GM18867 (cell line): ENCODE measurements around the gene HPRT1.

Experiments
- ATAC-seq: cut with Tn5 transposase; IDR thresholded peaks from one replicate; pipeline ENCODE4 v1.9.1; 2021; ENCODE audit warnings: mild to moderate bottlenecking, moderate library complexity; ENCODE audit not compliant: unreplicated experiment

HPRT1 gene

DNA sequence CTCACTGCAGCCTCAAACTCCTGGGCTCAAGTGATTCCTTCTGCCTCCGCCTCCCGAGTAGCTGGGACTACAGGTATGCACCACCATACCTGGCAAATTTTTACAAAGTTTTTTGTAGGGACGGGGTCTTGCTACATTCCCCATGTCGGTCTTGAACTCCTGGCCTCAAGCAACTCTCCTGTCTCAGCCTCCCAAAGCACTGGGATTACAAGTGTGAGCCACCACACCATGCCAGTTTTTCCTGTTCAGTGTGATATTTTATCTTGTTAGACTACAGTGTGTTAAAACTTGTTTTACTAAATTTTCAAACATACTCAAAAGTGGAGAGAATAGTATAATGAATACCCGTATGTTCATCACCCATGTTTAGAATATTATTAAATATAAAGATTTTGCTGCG is 12.1 kb downstream of the HPRT1 start:
- ATAC-seq = no peak

DNA sequence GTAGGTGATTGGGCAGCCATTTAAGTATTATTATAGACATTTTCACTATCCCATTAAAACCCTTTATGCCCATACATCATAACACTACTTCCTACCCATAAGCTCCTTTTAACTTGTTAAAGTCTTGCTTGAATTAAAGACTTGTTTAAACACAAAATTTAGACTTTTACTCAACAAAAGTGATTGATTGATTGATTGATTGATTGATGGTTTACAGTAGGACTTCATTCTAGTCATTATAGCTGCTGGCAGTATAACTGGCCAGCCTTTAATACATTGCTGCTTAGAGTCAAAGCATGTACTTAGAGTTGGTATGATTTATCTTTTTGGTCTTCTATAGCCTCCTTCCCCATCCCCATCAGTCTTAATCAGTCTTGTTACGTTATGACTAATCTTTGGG is 16.3 kb downstream of the HPRT1 start:
- ATAC-seq = no peak

DNA sequence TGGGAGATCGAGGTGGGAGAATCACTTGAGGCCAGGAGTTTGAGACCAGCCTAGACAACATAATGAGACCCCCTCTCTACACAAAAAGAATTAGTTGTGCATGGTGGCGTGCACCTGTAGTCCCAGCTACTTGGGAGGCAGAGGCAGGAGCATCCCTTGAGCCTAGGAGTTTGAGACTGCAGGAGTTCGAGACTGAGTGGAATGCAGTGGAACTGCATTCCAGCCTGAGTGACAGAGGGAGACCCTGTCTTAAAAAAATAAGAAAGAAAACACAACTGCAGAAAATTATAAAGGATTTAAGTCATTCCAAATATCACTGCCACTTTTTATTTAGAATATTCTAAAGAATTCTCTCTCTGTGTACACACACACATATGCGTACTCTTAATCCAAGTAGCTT is 18.4 kb downstream of the HPRT1 start:
- no peak for ATAC-seq

DNA sequence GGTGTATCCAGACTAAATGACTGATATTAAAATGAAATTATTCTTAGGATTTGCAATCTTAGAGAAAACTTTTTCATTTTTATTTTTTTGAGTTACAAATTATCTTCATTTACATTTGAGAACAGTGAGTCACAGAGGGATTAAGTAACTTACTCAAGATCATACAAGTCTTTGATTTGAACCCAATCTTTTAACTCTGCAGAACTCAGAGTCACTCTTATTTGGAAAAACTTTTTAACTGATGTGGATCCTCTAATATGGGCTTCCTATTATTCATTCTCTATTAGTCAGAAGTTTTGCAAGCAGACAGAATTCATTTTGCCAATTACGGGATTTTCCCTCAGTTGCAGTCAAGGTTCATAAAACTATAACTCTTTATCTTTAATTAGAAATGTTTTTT is 20.1 kb downstream of the HPRT1 start:
- ATAC-seq = no peak

DNA sequence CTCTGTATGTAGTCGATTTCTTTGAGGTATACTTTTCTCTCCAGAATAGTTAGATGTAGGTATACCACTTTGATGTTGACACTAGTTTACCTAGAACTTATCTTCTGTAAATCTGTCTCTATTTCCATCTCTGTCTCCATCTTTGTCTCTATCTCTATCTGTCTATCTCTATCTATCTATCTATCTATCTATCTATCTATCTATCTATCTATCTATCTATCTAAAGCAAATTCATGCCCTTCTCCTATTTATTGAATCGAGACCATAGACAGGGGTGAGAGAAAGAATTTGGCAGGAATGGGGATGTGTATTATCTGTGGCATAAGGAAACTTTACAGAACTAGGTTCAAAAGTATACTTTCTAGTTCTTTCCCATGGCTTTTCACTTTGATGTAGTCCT is 21.4 kb downstream of the HPRT1 start:
- no peak for ATAC-seq

DNA sequence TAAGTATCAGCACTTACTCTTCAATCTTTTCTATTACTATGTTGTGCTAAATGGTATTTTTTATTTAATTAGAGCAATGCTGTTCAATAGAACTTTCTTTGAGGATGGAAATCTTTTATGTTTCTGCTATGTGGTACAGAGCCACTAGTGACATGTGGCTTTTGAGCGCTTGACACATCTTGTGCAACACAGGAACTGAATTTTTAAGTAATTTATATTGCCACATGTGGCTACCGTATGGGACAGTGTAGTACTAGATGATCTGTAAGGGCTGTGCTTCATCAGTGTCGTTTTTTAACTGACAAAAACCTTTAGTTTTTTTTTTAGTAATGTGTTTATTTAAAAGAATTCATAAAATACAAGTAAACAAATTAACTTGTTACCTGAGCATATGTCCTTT is 22.4 kb downstream of the HPRT1 start:
- no peak for ATAC-seq

DNA sequence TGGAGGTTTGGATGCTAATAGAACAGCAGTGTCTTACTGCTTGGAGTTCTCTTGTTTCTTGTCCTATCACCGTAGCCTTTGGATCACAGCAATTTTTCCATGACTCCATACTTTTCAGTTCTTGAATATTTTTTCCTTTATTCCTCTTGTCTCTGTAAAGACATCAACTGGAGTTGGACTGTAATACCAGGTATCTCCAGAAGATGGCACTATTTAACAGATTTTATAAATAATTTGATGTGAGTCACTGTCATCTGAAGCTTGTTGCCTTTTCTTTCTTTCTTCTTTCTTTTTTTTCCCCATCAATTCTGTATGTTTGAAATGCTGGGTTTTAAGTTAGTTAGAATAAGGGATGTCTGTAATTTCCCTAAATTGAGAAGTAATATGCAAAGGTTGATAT is 24.1 kb downstream of the HPRT1 start:
- no peak for ATAC-seq

DNA sequence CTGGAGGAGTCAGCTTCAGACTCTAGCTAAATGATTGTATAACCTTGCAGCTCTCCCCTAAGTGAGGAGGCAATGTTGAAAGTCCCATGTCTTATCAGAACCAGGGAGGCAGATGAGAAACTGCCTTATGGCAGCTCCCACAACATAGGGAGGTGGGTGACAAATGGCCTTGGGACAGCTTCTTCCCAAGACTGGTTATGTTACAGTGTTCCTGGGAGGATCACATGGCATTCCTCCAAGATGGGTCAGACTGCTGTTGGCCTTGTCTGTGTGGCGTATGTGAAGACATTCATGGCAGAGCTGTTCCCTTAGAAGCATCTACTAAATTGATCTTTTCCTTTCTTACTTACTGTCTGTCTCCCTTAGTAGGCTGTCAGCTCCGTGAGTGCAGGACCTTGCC is 42.0 kb downstream of the HPRT1 start:
- no peak for ATAC-seq

DNA sequence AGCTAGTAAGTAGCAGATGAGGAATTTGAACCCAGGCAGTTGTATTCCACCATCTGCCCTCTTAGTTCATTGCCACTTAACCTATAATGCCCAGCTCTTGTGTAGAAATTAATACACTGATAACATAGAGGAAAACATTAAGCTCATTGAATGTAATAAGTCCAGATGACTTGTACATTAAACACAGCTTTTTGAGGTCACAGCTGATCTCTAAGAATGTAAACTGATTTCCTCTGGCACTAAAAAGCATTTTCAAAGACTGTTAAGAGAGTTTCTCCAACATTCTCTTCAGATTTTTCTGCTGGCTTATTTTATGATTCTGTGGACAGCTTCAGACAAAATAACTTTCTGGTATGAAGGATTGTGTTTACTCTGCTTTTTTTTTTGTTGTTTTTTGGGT is 42.7 kb downstream of the HPRT1 start:
- no peak for ATAC-seq

DNA sequence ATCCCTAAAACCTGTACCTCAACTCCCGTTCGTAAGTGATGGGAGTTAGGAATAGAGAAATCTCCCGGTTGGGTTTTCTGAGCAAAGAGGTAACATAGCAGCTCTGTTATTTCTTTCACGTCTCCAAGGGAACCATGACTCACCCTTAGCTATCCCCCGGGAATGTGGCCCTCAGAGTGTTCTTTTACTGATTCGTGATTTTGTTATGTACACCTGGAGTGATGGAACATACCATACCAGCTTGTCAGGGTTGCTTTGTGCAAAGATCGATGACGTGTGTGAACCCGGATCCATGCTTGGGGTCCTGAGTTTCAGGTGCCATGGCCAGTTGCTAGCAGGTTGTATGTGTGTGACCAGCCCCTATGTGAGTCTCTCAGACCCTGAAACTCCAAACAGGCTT is 52.6 kb downstream of the HPRT1 start:
- no peak for ATAC-seq

DNA sequence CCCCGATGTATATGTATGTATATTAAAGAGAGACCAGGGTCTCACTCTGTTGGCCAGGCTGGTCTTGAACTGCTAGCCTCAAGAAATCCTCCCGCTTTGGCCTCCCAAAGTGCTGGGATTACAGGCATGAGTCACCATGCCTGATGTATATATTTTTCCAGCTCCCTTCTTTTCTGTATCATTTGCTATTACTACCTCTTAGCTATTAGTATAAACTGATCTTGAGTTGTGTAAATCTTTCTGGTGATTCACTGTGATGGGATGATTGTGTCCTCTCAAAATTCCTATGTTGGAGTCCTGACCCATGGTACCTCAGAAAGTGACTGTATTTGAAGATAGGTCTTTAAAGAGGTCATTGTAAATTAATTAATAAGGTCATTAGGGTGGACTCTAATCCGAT is 53.1 kb downstream of the HPRT1 start:
- no peak for ATAC-seq

DNA sequence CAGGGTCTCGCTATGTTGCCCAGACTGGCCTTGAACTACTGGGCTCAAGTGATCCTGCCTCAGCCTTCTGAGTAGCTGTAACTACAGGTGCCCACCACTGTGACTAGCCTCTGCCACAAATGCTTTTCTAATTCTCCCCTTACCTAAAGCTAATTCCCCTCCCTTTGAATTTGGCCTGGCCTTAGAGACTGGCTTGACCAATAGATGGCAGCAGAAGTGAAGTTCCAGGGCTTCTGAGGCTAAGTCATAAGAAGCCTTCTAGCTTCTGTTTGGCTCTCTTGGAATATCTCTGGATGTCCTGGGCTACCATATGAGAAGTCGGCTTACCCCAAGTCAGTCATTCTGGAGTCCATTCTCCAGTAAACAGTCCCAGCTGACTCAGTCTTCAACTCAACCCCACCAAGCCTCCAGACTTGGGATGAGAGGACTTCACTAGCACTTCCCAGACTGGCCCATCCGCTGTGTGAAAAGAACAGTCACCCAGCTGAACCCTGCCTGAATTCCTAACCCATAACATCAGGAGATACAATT is 61.0 kb downstream of the HPRT1 start:
- no peak for ATAC-seq

DNA sequence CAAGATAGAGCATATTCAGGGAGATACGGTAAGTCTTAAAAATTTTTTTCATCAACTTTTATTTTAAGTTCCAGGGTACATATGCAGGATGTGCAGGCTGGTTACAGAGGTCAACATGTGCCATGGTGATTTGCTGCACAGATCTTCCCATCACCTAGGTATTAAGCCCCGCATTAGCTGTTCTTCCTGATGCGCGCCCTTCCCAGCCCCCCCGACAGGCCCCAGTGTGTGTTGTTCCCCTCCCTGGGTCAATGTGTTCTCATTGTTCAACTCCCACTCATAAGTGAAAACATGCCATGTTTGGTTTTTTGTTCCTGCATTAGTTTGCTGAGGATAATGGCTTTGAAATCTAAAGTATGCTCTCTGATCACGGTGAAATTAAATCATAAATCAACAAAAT is 64.2 kb downstream of the HPRT1 start:
- no peak for ATAC-seq

DNA sequence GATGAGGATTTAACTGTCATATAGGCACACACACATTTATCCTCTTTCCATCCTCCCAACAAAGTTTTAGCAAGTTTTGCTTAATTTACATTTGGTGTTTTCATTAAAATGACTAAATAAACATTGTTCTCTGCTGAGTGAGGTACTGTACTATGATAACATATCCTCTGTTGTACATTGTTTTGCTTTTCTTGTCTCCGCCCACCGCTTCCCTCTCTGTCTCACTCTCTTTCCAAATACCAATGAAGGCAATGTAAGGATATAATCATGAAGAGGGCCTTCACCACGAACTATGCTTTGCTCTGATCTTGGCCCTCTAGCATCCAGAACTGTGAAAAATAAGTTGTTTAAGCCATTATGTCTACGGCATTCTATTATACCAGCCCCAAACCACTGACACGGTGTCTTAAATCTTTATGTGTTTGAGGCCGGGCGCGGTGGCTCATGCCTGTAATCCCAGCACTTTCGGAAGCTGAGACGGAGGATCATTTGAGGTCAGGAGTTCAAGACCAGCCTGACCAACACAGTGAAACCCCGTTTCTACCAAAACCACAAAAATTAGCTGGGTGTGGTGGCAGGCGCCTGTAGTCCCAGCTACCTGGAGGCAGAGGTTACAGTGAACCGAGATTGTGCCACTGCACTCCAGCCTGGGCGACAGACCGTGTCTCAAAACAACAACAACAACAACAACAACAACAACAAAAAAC is 65.3 kb downstream of the HPRT1 start:
- ATAC-seq = no peak

DNA sequence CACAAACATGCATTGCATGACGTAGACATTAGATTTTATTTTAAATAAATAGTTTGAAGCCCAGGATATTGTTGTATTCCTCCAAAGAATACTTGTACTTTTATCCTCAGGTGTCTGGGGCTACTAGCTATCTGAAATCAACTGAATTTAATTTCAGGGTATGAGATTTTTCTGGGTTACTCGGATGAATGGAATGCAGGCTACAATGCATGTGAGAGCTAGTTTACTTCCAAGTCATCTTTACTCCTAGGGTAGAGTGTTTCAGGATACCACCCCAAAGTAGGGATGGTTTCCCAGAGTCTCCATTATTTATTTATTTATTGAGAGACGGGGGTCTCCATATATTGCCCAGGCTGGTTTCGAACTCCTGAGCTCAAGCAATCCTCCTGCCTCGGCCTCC is 66.4 kb downstream of the HPRT1 start:
- no peak for ATAC-seq

DNA sequence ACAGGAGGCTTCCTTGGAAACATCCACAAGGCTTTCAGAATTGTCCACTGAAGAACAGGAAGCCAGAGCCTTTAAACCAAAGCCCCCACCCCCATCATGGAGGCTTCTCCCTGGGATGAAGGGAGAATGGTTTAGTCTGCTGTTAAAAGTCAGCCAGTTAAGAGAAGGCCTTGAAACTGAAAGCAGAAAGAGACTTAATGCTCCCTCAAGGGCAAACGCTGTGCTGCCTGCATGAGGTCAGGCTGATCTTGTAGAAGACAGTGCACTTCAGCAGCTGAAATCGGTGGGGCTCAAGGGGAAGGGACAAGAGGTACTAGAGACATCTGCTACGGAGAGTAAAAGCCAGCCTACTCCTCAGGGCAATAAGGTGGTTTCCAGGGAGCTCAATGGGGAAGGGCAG is 69.0 kb downstream of the HPRT1 start:
- peak; percentile 85 for ATAC-seq

DNA sequence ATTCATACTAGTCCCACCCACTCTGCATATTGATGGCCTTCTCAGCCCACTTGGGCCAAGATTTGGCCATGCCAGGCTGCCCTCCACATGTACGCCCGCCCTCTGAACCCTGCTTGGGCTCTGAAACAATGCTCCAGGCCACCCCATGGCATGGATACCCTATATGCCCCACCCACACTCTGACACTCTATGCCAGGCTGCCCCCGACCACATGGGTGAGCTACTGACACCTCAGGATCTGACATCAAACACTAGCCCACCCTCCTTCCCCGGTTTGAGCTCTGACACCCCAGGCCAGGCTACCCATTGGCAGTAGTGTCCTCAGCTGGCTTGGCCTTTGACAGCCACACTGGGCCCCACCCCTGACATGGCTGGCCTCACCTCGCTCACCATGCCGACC is 69.5 kb downstream of the HPRT1 start:
- ATAC-seq = peak; percentile 16

DNA sequence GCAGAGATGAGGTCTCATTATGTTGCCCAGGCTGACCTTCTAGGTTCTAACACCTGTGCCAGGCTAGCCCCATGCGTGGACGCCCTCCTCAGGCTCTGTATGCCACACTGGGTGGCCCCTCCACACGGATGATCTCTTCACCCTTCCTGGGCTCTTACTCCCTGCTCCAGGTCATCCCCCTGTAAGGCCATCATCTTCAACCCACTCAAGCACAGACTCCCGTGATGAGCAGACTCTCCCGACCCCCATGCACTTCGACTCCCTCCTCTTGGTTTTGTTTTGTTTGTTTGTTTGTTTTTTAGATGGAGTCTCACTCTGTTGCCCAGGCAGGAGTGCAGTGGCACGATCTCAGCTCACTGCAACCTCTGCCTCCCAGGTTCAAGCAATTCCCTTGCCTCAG is 70.9 kb downstream of the HPRT1 start:
- ATAC-seq = no peak

DNA sequence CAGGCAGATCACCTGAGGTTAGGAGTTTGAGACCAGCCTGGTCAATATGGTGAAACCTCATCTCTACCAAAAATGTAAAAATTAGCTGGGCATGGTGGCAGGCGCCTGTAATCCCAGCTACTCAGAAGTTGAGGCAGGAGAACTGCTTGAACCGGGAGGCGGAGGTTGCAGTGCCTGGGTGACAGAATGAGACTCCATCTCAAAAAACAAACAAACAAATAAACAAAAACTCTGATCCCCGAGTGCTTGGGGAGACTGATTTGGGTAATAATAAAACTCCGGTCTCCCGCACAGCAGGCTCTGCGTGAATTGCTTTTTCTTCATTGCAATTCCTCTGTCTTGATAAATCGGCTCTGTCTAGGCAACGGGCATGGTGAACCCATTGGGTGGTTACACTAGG is 73.4 kb downstream of the HPRT1 start:
- ATAC-seq = no peak

DNA sequence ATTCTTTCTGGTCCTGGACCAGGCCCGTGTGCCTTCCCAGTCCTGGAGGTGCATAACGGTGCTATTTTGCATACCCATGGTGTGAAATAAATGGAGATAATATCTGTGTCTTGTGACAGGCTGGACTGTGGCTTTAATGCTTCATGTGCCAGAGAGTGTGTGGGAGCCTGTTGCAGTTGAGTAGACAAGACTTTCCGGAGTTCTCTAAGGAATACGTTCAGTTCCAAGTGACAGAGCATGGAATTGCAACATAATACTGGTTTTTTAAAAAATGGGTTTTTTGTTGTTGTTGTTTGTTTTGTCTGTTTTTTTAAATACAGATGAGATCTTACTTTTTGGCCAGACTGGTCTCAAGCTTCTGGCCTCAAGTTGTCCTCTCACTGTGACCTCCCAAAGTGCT is 74.0 kb downstream of the HPRT1 start:
- ATAC-seq = no peak

DNA sequence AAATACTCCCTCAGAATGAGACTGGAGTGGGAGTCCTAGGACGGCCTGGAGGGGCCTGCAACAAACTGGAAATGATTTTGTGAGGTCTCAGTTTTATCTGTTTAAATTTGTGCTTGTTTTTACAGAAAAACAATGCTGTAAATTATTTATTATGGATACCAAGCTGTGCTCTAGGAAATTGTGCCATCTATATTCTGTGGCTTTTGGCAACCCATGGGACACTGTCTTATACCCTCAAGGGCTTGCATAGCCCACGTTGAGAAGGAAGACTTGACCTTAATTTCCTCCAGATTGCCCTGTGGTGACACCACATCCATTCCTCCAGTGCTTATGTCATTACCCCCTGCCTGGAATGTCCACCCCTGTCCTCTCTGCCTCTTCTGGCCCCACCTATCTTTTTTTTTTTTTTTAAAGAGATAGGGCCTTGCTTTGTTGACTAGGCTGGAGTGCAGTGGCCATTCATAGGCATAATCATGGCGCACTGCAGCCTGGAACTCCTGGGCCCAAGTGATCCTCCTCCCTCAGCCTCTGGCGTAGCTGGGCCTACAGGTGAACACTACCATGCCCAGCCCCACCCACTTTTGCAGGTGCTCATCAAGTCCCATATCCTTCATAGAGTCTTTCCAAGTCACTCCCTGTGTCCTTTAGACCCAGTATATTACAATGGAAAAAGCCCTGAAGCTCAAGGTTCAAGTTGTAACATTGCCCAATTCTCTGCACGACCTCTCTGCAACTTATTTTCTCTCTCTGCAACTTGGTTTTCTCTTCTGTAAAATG is 77.4 kb downstream of the HPRT1 start:
- no peak for ATAC-seq

DNA sequence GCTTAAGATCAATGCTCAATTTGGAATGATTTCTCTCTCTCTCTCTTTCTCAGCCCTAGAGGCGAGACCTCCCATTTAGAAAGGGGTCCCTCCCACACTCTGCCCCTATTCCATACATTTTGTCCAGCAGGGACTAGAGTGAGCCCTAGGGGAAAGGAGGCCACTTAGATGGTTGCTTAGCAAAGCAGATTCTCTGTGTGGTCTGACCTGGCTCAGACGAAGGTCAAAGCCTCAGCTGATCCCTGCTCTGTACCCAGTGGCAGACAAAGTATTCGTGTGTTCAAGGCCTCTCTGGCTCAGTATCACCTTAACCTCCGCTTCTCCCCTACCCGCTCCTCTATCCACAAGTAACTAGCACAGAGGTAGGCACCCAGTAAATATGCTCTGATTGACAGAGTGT is 78.4 kb downstream of the HPRT1 start:
- no peak for ATAC-seq

DNA sequence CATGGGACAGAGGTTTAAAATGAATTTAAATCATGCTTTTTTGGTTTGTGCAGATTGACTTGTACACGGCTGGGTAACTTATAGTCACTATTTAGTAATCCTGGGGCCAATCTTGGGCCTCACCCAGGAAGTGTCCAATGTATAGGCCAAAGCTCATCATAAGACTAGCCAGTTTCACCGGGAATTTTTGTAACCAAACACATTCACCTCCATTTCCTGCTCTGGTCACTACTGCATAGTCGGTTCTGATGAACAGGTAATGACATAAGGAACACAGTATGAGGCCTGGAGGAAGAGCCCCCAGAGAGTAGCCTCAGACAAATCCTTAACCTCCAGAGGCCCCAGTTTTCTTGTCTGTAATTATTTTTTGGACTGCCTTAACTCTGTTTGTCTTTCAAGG is 81.9 kb downstream of the HPRT1 start:
- no peak for ATAC-seq
